HepG2 (cell line): ENCODE results near the gene PDE4D. TPM values are rescaled to one million over a fixed set of nuclear protein-coding genes. Genes with fewer than 3 reads are reported as not detected.

ENCODE experiments used
- ATAC-seq: fragments of 200-7000 bp; cut with Tn5 transposase; 3 replicates; pipeline ENCODE4 v1.9.1; 2020; ENCODE audit warnings: mild to moderate bottlenecking, moderate library complexity
- BruUV-seq: library from RNA; stranded (reverse); fragments of 400-500 nt; replicated peaks from 2 replicates; lab custom pipeline; 2021; lab: Mats Ljungman, UMichigan
- CTCF ChIA-PET: fragments of 300-600 bp; formaldehyde crosslinking; extraction: SDS; loops from one replicate; lab custom pipeline; 2021; ENCODE audit warnings: low total read pairs, inconsistent platforms, low intra/inter-chr PET ratio; lab: Yijun Ruan, JAX
- POLR2A ChIA-PET: fragments of 350-600 bp; sonication (Branson Sonifier 250); formaldehyde crosslinking; loops from one replicate; lab custom pipeline; 2020; ENCODE audit warnings: antibody characterized with exemption, inconsistent platforms; lab: Yijun Ruan, JAX
- DNase-seq: peaks from one replicate; pipeline ENCODE4 v3.0.0-alpha.2; 2015; ENCODE audit warnings: low spot score
- FAIRE-seq: peaks from 3 replicates; lab custom pipeline; 2011; peaks lifted over from hg19 to GRCh38; lab: Jason Lieb, UNC
- H2AFZ ChIP-seq: one replicate; pipeline ENCODE4 v1.6.1; 2011; ENCODE audit warnings: low read length, inconsistent platforms
- H3K27ac ChIP-seq: fragments of 300-600 bp; 3 replicates; pipeline ENCODE4 v1.8.0; 2011; ENCODE audit warnings: mixed run types, mild to moderate bottlenecking, mixed read lengths, low read length, inconsistent platforms; ENCODE audit not compliant: insufficient read depth; ENCODE audit errors: extremely low read length
- H3K27me3 ChIP-seq, 2 experiments: fragments of 200-600 bp in 1 of 2; 2 replicates in 1 of 2; 3 replicates in 1 of 2; pipeline versions ENCODE4 v1.6.0 to v1.8.0; 2011; ENCODE audit warnings: low read length in 2 of 2, mild to moderate bottlenecking in 2 of 2, moderate library complexity in 2 of 2, inconsistent platforms in 1 of 2; ENCODE audit not compliant: insufficient read depth in 2 of 2, control insufficient read depth in 1 of 2
- H3K36me3 ChIP-seq, 2 experiments: fragments of 200-600 bp in 1 of 2; replicated peaks in 1 of 2; 2 replicates in 1 of 2; 3 replicates in 1 of 2; pipeline versions ENCODE4 v1.5.1 to v1.8.0; 2011; ENCODE audit warnings: low read length in 2 of 2, inconsistent platforms in 1 of 2; ENCODE audit not compliant: insufficient read depth in 2 of 2, control insufficient read depth in 1 of 2
- H3K4me1 ChIP-seq: 2 replicates; pipeline ENCODE4 v1.5.1; 2012; ENCODE audit warnings: low read length, inconsistent platforms; ENCODE audit not compliant: insufficient read depth
- H3K4me2 ChIP-seq: 2 replicates; pipeline ENCODE4 v1.6.0; 2011; ENCODE audit warnings: low read depth, low read length, inconsistent platforms
- H3K4me3 ChIP-seq, 3 experiments: fragments of 200-600 bp in 1 of 3; sonication (generic), shearing (Covaris generic) in 1 of 3; replicated peaks in 1 of 3; 2 replicates each; pipeline ENCODE4 v1.5.1; 2011 to 2016; ENCODE audit warnings: low read length in 3 of 3, inconsistent platforms in 2 of 3, low read depth in 2 of 3, mild to moderate bottlenecking in 2 of 3, control low read depth in 1 of 3, mixed read lengths in 1 of 3; ENCODE audit not compliant: insufficient read depth in 1 of 3
- H3K79me2 ChIP-seq: one replicate; pipeline ENCODE4 v1.6.1; 2011; ENCODE audit warnings: low read length, inconsistent platforms; ENCODE audit not compliant: insufficient read depth
- H3K9ac ChIP-seq: 2 replicates; pipeline ENCODE4 v1.6.0; 2011; ENCODE audit warnings: mild to moderate bottlenecking, low read depth, low read length, inconsistent platforms; ENCODE audit not compliant: insufficient read depth
- H3K9me3 ChIP-seq: 2 replicates; pipeline ENCODE4 v1.5.1; 2012; ENCODE audit warnings: mild to moderate bottlenecking, low read length
- H4K20me1 ChIP-seq: 2 replicates; pipeline ENCODE4 v1.6.0; 2011; ENCODE audit warnings: inconsistent platforms, mild to moderate bottlenecking, low read length, moderate library complexity; ENCODE audit not compliant: insufficient read depth
- BRD4 ChIP-seq: sonication (generic); formaldehyde crosslinking; IDR thresholded peaks from 2 replicates; pipeline ENCODE4 v1.4.0; 2020; ENCODE audit warnings: missing genetic modification reagents
- HDAC2 ChIP-seq: sonication (generic); formaldehyde crosslinking; IDR thresholded peaks from 2 replicates; pipeline ENCODE4 v1.4.0; 2020; ENCODE audit warnings: missing genetic modification reagents
- HES4 ChIP-seq: sonication (generic); formaldehyde crosslinking; IDR thresholded peaks from 2 replicates; pipeline ENCODE4 v1.9.0; 2021; ENCODE audit warnings: mild to moderate bottlenecking, missing genetic modification reagents, borderline replicate concordance
- IRX3 ChIP-seq: sonication (generic); formaldehyde crosslinking; IDR thresholded peaks from 2 replicates; pipeline ENCODE4 v1.8.1; 2023; ENCODE audit warnings: mild to moderate bottlenecking, low read depth, missing genetic modification reagents, borderline replicate concordance
- MBD4 ChIP-seq: IDR thresholded peaks from 2 replicates; pipeline ENCODE4 v1.6.1; 2012; ENCODE audit warnings: low read length, inconsistent platforms, borderline replicate concordance
- PAX8 ChIP-seq: sonication (generic); formaldehyde crosslinking; IDR thresholded peaks from 2 replicates; pipeline ENCODE4 v1.8.0; 2022; ENCODE audit warnings: mild to moderate bottlenecking, missing genetic modification reagents, borderline replicate concordance
- PLRG1 ChIP-seq: fragments of 450-650 bp; conservative IDR thresholded peaks from 2 replicates; pipeline ENCODE4 v1.6.1; 2016
- REPIN1 ChIP-seq: sonication (generic); formaldehyde crosslinking; IDR thresholded peaks from 2 replicates; pipeline ENCODE4 v1.8.0; 2022; ENCODE audit warnings: missing genetic modification reagents, low read depth, mild to moderate bottlenecking, borderline replicate concordance
- SALL2 ChIP-seq: sonication (generic); formaldehyde crosslinking; IDR thresholded peaks from 2 replicates; pipeline ENCODE4 v1.8.1; 2023; ENCODE audit warnings: mild to moderate bottlenecking, missing genetic modification reagents, inconsistent platforms
- SOX13 ChIP-seq, 3 experiments: fragments of 450-650 bp in 1 of 3; sonication (generic) in 1 of 3; formaldehyde crosslinking in 1 of 3; IDR thresholded peaks in 2 of 3; conservative IDR thresholded peaks in 1 of 3; 2 replicates each; pipeline versions ENCODE4 v1.5.0 to v1.6.1; 2016 to 2020; ENCODE audit warnings: antibody characterized with exemption in 1 of 3, mild to moderate bottlenecking in 1 of 3, missing compliant biosample characterization in 1 of 3, missing genetic modification reagents in 1 of 3, moderate library complexity in 1 of 3
- SRSF9 ChIP-seq: fragments of 200-400 bp; formaldehyde crosslinking; IDR thresholded peaks from 2 replicates; pipeline ENCODE4 v1.6.1; 2018; ENCODE audit warnings: borderline replicate concordance, mild to moderate bottlenecking, low read depth, low read length; ENCODE audit not compliant: insufficient read depth, poor library complexity, severe bottlenecking
- ZBTB3 ChIP-seq: sonication (generic); formaldehyde crosslinking; IDR thresholded peaks from 2 replicates; pipeline ENCODE4 v1.4.0; 2020; ENCODE audit warnings: low read depth, mild to moderate bottlenecking, moderate library complexity, missing genetic modification reagents, borderline replicate concordance
- ZGPAT ChIP-seq: IDR thresholded peaks from 2 replicates; pipeline ENCODE4 v1.6.1; 2016; ENCODE audit warnings: mild to moderate bottlenecking
- ZMYM2 ChIP-seq: sonication (generic); formaldehyde crosslinking; IDR thresholded peaks from 2 replicates; pipeline ENCODE4 v1.8.0; 2022; ENCODE audit warnings: mild to moderate bottlenecking, missing genetic modification reagents
- ZNF512 ChIP-seq: sonication (generic); formaldehyde crosslinking; IDR thresholded peaks from 2 replicates; pipeline ENCODE4 v1.4.0; 2020; ENCODE audit warnings: mild to moderate bottlenecking, missing genetic modification reagents
- WGBS: methylation state at CpG from one replicate; pipeline ENCODE4 v1.1.6; 2017; ENCODE audit warnings: low lambda C conversion rate; 5-methylcytosine and 5-hydroxymethylcytosine counted together
- in situ Hi-C: cut with HindIII; loops from 2 replicates; pipeline ENCODE4 v1.10.0; 2017; ENCODE audit warnings: low pct_unique_long_range_greater_than_20kb; ENCODE audit not compliant: extremely low pct_ligation_motif_present
- intact Hi-C: fragments of 100-400 bp; cut with micrococcal nuclease; formaldehyde crosslinking; loops from one replicate; pipeline ENCODE4 v1.10.0; 2022; ENCODE audit not compliant: unreplicated experiment
- polyA plus RNA-seq, 8 experiments: library from polyadenylated mRNA; depleted of rRNA in 3 of 8; stranded (reverse) in 7 of 8; unstranded in 1 of 8; fragments of >200 nt; fragmentation: Illumina TruSeq in 4 of 8; extraction: Trizol in 4 of 8; gene quantifications; 2 replicates each; pipeline versions ENCODE4 v1.2.1 to v1.2.3, GENCODE V29; 2011 to 2016; ENCODE audit warnings: low read depth in 4 of 8, missing spikeins in 1 of 8, mixed read lengths in 1 of 8; ENCODE audit not compliant: insufficient read depth in 1 of 8
- total RNA-seq, 5 experiments: library from RNA; depleted of rRNA; stranded (reverse); fragments of >200 nt; fragmentation: Illumina TruSeq; extraction: Trizol; gene quantifications; 2 replicates each; pipeline ENCODE4 v1.2.3, GENCODE V29; 2016; ENCODE audit warnings: low read depth in 1 of 5

The PDE4D gene
- total and polyA plus RNA-seq, 2 of the 13 experiments (the other 11 are each of a cell fraction or from before 2014, with no cell fraction given), result 7.0 to 12.2 TPM

- Histone ChIP-seq H3K9ac (no peak overlapping the region), H3K4me3 (no peak overlapping the region), H3K4me1 (no peaks in the 10 kb centered on the region), H3K4me2 (no peak overlapping the region), H2AFZ (no peak overlapping the region), H3K27ac (no peak overlapping the region), H3K79me2 (no peaks in the 10 kb centered on the region), H3K9me3 (no peaks in the 10 kb centered on the region), H3K36me3 (no peaks in the 10 kb centered on the region), H4K20me1 (no peaks in the 10 kb centered on the region), H3K27me3 (no peaks in the 10 kb centered on the region)
- ATAC-seq (no peak), DNase-seq (no peak), FAIRE-seq (no peak)
- intact Hi-C loops (no loop called here), in situ Hi-C loops (no loop called here)
- no TSS peak for BruUV-seq
- TF ChIP-seq SOX13 (IDR thresholded peaks at IDR 0.05) (no peak), SOX13 (CRISPR knock-in tag; conservative IDR thresholded peaks at IDR 0.05 in 1 of 2, IDR thresholded peaks at IDR 0.05 in 1 of 2) (no peak), MBD4 (no peak), ZMYM2 (no peak)
- CTCF ChIA-PET, result no interaction called here
- POLR2A ChIA-PET, result no interaction called here
Observed at GRCh38 chr5:59897075-59897474, 3.5 kb upstream of the PDE4D start.

- H4K20me1 ChIP-seq, result no peaks in the 10 kb centered on the region
- POLR2A ChIA-PET, result no interaction called here
- 52% methylated on average over 6 of the region's 22 CpGs for WGBS
- ATAC-seq (no peak), FAIRE-seq (no peak), DNase-seq (no peak)
- H3K79me2 ChIP-seq, result no peaks in the 10 kb centered on the region
- in situ Hi-C loops, result no loop called here
- no peak overlapping the region for H3K27ac ChIP-seq
- H3K27me3 ChIP-seq, result no peaks in the 10 kb centered on the region; a peak in 1 of 5 replicates
- H3K9ac ChIP-seq, result no peak overlapping the region
- H3K9me3 ChIP-seq, result no peaks in the 10 kb centered on the region
- H3K4me1 ChIP-seq, result no peaks in the 10 kb centered on the region
- no peak overlapping the region for H3K4me2 ChIP-seq
- H2AFZ ChIP-seq, result no peak overlapping the region
- intact Hi-C loops, result loop anchor here (2.0 kb wide), 1 partner anchor 197 kb away; no protein-coding TSS in a partner anchor
- CTCF ChIA-PET, result no interaction called here
- no TSS peak for BruUV-seq
- no peaks in the 10 kb centered on the region for H3K36me3 ChIP-seq
- no peak overlapping the region for H3K4me3 ChIP-seq
- TF ChIP-seq PAX8 (no peak), ZBTB3 (CRISPR knock-in tag) (no peak), ZNF512 (CRISPR knock-in tag) (no peak), SALL2 (no peak), PLRG1 (no peak), SRSF9 (no peak), ZGPAT (CRISPR knock-in tag) (no peak), IRX3 (CRISPR knock-in tag) (no peak), HES4 (CRISPR knock-in tag) (no peak), REPIN1 (CRISPR knock-in tag) (no peak), BRD4 (no peak), HDAC2 (CRISPR knock-in tag) (no peak)
Observed at GRCh38 chr5:59891962-59892643, 1.4 kb downstream of the PDE4D start.
